CD4-positive, alpha-beta T cell treated with Interferon alpha-2 for 1 hour (primary cell): ENCODE data around the gene TSC1.
"Not testable (repeated sequence)": the region's sequence is repeated elsewhere in the genome, so short reads cannot be mapped to it uniquely, and the experiment has no call there.

ENCODE experiments used
- DNase-seq, 2 donors: peaks; one replicate each; pipeline ENCODE4 v3.0.0-alpha.2; 2020 to 2022

TSC1 gene

DNA sequence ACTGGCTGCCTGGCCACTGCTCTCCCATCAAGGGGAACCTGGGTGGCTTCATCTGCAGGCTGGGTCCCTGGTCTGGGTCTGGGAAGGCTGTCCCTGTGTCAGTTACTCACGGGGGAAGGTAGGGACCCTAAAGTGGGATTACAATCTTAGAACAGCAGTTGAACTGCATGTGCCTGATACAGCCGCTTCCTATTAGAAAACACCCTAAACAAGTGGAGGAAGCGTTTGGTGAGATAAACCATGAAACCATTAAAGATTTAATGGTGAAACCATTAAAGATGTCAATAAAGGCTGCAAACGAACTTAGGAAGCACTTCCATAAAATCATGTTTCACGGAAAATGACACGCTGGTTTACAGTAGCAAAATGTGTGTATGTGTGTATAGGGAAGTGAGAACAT, 31.5 kb upstream of the TSC1 start:
- DNase-seq, result no peak

DNA sequence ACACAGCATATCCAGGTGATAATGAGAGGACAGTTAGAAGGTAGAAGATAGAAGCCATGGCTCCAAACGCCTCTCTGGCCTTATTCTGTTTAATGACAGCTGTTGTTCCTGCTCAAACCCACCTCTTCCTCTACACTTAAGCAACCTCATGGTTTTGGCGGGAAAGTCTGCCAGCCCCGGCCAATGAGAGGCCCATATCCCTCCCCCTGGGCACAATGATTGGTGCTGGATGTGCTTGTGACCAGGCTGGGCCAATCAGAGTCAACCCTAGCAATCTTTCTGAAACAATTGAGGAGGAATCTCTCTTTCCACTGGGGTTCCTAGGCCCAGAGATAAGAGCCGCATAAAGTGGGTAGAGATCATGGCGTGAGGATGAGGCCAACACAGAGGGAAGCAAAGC, 29.3 kb upstream of the TSC1 start:
- peak in 1 of 2 donors; percentile 16 for DNase-seq

DNA sequence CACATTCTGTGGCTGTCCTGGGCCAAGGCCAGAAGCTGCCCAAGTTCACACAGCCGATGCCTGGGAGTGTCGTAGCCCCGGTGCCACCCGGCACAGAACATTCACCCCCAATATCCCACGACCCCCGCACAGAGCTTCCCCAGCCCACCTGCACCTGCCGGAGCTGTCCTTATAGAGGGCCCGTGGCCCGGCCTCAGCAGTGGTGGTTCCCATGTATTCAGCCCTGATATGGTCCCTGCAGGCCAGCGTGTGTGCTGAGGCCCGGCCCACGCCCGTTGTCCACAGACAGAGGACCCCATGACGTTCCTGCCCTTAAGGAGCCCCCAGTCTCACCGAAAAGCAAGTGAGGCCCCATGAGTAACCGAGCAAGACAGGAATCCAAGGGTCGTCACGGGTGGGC, 28.8 kb upstream of the TSC1 start:
- DNase-seq, result no peak

DNA sequence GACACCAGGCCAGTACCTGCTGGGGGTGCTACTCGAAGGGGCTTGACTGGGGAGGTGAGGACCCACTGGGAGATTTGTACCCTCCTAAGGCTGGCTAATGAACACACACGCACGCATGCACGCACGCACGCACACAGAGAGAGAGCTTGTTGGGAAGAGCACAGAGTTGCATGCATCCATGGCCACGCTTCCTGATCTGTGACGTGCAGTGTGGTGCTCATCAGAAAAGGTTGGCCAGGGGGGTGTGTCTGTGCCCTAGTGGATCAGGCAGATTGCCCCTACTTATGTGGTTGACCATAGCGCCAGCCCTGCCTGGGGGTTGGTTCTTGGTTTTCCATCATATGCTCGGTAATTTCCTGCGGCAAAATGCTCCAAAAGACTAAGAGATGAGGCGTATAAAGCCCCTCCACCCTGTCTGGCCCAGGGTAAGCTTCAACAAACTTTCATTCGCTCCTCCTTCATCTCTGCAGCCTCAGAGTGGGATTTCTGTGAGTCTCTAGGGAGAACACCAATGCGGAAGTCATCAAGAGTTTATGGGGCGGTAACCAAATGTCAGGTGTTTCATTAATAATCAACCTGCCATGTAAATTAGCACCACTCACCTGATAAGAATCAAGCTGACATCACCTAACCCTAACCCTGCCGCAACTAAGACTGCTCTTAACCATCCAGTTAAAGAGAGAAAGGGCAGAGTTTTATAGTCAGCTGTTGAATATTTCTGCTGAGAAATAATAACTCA, 26.1 kb upstream of the TSC1 start:
- DNase-seq, result no peak

DNA sequence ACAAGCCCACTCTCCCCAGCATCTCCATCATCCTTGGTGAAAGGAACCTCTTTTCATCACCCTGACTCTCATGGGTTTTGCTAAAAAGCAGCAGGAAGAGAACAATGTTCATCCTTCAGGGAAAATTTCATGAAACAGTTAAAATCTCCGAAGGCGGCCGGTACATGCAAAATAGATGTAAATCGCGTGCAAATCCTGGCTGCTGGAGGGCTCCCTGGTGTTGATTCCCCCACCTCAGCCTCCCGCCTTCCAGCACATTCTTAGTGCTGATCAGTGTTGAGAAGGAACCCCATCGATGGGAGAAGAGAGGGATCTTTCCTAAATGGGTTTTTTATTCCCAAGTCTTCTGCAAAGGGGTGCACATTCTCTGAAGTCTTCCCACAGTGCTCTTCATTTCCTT, 25.4 kb upstream of the TSC1 start:
- DNase-seq, result no peak

DNA sequence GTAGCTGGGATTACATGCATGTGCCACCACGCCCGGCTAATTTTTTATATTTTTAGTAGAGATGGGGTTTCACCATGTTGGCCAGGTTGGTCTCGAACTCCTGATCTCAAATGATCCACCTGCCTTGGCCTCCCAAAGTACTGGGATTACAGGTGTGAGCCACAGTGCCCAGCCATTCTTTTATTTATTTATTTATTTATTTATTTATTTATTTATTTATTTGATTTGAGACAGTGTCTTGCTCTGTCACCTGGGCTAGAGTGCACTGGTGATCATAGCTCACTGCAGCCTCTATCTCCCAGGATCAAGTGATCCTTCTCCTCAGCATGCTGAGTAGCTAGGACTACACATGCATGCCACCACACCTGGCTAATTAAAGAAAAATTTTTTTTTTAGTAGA, 23.5 kb upstream of the TSC1 start:
- not testable (repeated sequence) for DNase-seq

DNA sequence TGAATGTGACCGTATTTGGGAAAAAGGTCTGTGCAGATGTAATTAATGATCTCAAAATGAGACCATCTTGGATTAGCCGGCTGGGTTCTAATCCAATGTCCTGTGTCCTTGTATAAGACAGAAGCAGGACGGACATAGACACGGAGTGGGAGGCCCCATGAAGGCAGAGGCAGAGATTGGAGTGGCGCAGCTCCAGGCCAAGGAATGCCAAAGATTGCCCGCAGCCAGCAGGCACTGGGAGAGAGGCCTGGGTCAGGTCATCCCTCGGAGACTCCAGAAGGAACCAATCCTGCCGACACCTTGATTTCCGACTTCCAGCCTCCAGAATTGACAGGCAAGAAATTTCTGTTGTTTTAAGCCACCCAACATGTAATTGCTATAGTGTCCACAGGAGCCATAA, 21.1 kb upstream of the TSC1 start:
- no peak for DNase-seq

DNA sequence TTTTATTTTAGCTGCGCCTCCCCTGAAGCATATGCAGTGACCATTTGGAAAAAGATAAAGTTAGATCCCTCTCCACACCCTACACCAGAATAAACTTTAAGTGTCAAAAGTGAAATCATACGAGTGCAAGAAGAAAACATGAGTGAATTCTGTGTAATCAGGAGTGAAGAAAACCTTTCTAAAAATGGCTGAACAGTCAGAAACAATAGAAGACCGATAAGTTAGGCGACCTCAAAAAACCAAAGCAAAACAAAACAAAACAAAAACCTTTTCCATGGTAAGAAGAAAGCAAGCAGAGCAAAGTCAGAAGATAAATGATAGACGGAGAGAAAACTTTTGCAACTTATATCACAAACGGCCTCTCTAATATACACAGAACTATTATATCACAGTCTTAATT, 16.6 kb upstream of the TSC1 start:
- DNase-seq, result no peak

DNA sequence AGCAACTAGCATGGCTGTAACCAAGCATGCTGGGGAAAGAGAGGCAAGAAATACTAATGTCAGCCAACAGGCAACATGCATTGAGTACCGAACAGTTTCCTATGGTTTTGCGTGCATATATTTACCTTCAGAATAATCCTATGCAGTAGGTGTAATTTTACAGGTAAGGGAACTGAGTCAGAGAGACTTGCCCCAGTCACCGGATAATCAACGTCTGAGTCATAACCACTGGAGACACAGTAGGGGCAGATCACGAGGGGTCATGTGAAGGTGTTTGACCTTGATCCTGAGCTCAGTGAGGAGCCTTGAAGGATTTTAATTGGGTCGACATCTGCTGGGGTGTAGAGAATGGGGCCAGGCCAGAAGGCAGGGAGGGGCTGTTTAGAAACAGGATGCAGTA, 13.4 kb upstream of the TSC1 start:
- no peak for DNase-seq

DNA sequence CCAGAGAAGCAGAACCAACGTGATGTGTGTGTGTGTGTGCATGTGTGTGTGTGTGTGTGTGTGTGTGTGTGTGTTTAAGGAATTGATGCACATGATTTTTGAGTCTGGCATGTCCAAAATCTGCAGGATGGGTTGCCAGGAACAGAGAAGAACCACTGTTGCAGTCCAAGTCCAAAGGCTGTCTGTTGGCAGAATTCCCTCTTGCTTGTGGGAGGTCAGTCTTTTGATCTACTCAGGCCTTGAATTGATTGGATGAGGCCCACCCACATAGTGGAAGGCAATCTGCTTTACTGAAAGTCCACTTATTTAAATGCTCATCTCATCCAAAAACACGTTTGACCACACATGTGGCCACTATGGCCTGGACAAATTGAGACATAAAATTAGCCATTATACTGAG, 11.4 kb upstream of the TSC1 start:
- DNase-seq, result no peak

DNA sequence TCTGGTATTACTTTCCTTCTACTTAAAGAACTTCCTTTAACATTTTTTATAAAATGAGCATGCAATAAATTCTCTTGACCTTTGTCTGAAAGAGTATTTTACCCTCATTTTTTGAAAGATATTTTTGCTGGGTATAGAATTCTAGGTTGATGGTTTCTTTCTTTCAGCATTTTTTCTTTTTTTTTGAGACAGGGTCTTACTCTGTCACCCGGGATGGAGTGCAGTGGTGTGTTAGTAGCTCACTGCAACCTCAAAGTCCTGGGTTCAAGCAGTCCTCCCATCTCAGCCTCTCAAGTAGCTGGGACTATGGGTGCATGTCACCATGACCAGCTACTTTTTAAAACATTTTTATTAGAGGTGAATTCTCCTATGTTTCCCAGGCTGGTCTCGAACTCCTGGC, 10.7 kb upstream of the TSC1 start:
- DNase-seq, result no peak

DNA sequence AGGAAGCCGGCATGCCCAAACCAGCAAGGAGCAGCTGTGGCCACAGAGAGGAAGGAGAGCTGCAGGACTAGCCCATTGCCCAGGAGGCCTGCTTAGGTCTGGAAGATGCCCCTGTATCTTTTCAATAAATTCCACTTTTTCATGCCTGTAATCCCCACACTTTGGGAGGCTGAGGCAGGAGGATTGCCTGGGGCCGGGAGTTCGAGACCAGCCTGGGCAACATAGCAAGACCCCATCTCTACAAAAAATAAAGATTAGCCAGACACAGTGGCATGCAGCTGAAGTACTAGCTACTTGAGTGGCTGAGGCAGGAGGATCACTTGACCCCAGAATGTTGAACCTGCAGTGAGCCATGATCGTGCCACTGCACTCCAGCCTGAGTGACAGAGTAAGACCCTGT, 5.3 kb upstream of the TSC1 start:
- DNase-seq, result no peak

DNA sequence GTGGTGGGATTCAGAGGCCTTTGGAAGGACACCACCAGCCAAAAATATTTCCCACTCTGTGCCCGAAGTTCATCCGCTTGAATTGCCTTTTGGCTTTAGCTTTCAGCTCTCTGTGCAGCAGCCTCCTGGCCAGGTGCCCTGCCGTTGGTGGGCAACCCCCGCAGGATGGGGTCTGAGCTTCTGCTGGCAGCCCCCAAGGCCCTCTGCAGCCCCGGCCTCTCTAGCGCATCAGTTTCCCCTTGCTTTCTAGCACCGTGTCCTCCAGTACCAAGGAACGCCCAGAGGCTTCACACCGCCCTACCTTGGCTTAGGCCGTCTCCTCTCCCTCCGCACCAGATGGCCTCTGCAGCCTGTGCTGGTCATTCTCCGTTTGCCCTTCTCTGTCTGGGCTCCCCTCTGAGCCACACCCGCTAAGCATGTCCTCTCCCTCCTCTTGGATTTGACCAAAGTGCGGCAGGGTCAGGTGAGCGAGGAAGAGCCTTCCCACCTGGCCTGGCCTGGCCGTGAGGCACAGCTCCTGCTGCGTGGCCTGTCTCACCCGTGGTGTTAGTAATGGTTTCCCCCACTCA, 4.2 kb upstream of the TSC1 start:
- no peak for DNase-seq

DNA sequence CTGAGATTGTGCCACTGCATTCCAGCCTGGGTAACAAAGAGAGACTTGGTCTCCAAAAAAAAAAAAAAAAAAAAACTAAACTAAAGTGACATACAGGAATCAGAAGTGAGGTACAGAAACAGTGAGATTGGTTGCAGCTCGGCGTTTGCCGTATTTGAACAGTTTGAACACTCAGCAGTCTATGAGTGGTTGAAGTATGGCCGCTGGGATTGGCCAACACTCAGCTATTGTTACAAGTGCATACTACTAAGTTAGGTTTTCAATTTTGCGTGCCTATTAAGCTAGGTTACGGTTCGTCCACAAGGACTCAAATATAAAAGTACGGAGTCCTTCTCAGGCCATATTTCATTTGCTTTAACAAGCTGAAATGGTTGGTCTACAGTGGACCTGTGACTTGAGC, 3.3 kb upstream of the TSC1 start:
- DNase-seq, result no peak

DNA sequence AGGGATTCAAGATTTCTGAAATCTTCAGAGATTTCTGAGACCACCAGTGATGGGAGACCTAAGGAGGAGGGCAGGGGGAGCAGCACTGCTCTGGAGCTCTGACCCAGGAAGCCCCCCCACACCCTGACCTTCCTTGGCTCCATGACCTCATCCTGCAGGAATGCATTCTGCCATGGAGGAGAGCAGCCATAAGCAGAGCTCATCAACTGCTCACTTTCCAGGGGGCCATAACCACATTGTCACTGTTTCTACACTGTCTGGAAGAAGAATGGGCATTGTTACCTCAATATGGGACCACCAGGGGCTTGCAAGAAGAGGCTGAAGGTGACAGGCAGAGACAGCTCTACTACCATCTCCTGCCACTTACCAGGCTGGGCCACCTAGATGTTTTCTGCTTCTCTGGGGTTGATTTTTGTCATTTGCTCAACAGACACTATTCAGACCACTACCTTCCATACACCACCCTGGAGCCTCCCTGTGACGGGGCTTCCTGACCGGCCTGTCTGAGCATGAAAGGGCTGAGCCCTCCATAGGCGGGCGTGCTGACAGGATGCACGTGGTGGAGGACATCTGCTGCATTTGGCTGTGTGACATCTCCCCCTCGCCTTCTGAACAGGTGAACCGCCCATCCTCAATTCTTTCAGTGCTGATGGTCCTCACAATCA, 2.3 kb upstream of the TSC1 start:
- no peak for DNase-seq

DNA sequence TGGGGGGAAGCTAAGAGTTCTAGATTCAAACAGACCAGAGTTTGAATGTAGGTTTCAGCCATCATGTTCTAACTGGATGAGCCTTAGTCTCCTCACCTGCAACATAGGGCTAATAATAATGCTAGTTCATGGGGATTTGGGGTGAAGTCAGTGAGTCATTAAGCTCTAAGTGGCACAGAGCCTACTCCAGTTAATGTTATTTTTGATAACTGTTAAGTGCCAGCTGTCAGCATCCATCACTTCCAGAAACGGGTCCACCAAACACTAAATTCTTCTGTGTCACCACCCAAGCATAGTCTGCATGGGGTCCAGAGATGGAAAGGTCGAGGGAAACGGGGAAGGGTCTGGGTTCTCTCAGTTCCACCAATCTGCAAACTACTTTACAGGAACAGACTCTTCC, 1.8 kb upstream of the TSC1 start:
- no peak for DNase-seq

DNA sequence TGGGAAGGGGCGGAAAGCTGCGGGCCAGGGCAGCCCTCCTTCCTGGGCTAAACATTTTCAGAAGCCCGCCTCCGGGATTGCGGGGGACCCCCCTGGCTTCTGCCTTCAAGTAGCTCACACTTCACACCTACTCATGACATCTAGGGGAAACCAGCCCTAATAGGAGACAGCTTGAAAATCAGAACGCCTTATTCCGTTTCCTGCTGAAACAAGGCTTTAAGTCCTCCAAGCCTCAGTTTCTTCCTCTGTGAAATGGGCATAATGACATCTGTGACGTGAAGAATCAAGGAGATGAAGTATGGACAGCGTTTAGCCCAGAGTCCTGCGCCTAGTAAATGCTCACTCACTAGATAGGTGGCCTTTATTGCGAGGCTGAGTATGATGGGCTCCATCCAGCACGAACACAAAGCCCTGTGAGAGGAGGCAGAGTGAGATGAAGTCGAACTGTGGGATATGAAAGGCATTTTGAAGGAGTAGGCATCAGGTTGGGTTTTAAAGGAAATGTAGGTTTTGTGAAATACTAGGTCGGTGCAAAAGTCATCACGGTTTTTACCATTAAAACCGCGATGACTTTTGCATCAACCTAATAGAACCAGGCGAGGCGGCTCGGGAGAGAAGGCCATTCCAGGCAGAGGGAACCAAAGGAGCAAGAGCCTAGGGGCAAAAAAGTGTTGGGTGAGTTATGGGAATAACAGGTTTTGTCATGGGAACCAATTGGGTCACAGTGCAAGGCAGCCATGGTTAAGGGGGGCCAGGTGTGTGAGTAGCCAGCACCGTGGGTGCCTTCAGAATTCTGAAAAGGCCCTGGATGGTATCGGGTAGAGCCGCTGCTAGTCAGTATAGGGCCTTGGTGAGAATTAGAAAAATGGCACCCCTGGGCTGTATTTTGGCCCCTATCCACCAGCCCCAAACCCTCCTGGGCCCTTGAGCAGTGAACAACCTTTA, 1.0 kb upstream of the TSC1 start:
- no peak for DNase-seq

DNA sequence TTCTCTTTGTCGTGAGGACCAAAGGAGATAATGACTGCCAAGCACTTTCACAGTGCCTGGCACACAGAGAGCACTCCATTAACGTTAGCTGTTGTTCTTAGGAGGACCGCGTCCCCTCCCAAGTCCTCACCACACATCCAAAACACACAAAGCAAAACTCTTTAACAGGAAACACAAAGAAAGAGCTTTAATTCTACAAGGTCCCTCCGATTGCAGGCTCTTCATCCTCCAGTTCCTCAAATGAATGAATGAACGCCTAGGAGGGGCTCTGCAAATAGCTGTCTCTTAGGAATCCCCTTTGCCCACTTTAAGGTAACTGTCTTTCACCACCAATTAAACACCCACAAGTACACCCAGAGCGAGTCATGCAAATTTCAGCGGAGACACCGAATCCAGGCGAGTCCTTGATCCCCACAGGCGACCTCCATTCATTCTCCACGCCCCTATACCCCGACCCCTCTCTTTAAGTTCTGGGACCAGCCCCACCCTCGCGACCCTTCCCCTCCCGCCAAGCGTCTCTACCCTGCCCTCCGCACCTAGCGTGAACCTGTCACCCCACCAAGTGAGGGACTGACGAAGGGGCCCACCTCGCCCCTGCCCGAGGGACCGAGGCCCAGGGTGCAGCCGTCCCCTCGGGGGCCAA, 644 bp downstream of the TSC1 start:
- no peak for DNase-seq

DNA sequence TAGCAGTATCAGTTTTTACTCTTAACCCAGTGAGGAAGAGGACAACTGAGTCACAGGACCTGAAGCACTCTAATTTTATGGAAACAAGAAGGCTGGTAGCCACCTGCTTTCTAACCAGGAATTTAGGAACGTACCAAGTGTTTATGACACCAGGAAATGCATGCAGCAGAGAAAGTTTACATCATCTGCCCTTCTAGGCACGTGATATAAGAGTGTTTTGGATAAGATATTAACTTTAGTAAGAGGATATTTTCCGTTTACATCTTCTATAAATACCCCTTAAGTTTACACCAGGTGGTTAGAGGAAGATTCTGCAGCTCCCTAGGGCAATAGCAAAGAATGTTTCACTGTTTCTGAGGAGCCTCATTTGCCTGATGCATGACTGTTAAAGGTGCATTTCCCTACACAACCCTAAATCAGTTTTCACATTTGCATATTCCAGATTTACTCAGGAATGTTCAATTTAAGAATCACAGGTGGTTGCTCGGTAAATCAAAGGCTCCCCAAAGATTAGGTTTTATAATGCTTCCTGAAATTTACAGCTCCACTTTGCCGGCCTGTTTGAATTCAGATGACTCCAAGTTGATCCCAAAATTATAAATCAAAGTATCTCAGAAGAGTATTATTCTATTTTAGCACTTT, 1.8 kb downstream of the TSC1 start:
- DNase-seq, result no peak

DNA sequence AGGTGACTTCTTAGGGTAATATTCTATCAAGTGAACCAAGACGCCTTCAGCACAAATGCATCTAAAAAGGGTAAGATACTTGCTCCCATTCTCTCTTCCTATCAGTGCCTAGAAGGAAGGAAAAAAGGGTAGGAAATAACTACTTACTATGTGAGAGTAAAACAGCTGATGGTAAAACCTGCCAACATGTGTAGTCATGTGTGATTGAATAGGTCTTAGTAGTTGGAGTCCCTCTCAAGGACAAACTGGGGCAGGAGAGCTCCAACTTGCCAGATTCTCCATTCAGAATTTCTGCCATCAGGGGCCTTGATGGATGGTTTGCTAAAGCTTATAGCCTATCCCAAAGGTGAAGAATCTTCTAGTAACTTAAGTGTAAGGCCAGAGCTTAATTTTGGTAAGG, 5.2 kb downstream of the TSC1 start:
- DNase-seq, result no peak

DNA sequence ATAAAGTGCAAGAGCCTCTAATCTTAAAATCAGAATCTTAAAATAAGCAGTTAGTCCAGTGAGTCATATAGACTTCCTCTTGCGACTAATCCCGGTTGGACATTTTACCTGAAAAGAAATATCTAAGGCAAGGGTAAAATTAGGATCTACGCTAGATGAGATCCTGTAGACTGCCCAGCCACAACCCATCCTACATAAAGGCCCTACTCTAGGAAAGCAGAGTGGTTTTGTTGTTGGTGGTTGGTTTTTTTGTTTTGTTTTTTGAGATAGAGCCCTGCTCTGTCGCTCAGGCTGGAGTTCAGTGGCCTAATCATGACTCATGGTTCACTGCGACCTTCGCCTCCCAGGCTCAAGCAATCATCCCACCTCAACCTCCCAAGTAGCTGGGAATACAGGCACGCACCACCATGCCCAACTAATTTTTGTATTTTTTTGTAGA, 6.9 kb downstream of the TSC1 start:
- no peak for DNase-seq

DNA sequence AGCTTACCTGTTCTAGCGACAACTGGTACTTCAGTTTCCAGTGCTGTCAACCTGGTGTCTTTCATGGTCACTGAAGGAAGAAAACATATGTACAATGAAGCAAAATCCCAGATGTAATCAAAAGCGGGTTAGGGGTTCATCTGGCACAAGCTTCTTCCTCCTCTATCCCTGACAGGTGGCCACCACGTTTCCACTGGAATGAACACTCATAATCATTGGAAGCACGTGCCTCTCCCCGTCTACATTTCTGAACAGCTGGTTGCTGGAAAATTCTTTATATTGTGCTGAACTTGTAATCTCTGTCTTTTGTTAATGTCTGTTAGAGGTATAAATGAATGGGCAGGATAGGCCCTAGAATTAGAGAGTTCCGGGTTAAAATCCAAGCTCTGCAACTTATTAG, 9.4 kb downstream of the TSC1 start:
- no peak for DNase-seq
